Endodermal cell (in vitro differentiated cells): Measurements from ENCODE around the gene OR51I1. TPM values are rescaled to one million over a fixed set of nuclear protein-coding genes. Genes with fewer than 3 reads are reported as not detected.
A peak's percentile ranks its signal among the peaks of the same experiment; 100 is the strongest.

Source experiments
- DNase-seq: peaks from one replicate; pipeline ENCODE4 v3.0.0-alpha.2; 2017
- H3K27ac ChIP-seq: 2 replicates; pipeline ENCODE4 v1.5.1; 2013; ENCODE audit warnings: mild to moderate bottlenecking, low read depth, low read length, moderate library complexity
- H3K27me3 ChIP-seq: 2 replicates; pipeline ENCODE4 v1.6.1; 2013; ENCODE audit warnings: mild to moderate bottlenecking, low read length, moderate library complexity; ENCODE audit not compliant: insufficient read depth, control insufficient read depth, poor library complexity, severe bottlenecking
- H3K36me3 ChIP-seq: 2 replicates; pipeline ENCODE4 v1.7.0; 2013; ENCODE audit warnings: mild to moderate bottlenecking, low read length, moderate library complexity; ENCODE audit not compliant: control insufficient read depth, insufficient read depth
- H3K4me1 ChIP-seq: one replicate; pipeline ENCODE4 v1.7.0; 2013; ENCODE audit warnings: low read length; ENCODE audit not compliant: control insufficient read depth, insufficient read depth
- H3K4me3 ChIP-seq: 2 replicates; pipeline ENCODE4 v1.5.1; 2013; ENCODE audit warnings: mild to moderate bottlenecking, low read length, moderate library complexity
- H3K9ac ChIP-seq: 2 replicates; pipeline ENCODE4 v1.6.1; 2013; ENCODE audit warnings: mild to moderate bottlenecking, low read length, moderate library complexity; ENCODE audit not compliant: poor library complexity, severe bottlenecking; ENCODE audit errors: extremely low read depth
- H3K9me3 ChIP-seq: 2 replicates; pipeline ENCODE4 v1.6.1; 2013; ENCODE audit warnings: mild to moderate bottlenecking, low read length, moderate library complexity; ENCODE audit not compliant: control insufficient read depth
- H3K27ac Mint-ChIP-seq: 2 replicates; pipeline ENCODE4 v1.8.0; 2020; ENCODE audit warnings: mixed read lengths
- H3K27me3 Mint-ChIP-seq: 2 replicates; pipeline ENCODE4 v1.8.0; 2021; ENCODE audit warnings: mild to moderate bottlenecking, mixed read lengths; ENCODE audit not compliant: insufficient read depth
- H3K36me3 Mint-ChIP-seq: 2 replicates; pipeline ENCODE4 v1.8.0; 2020; ENCODE audit warnings: low read depth, mixed read lengths
- H3K4me1 Mint-ChIP-seq: 2 replicates; pipeline ENCODE4 v1.8.0; 2020; ENCODE audit warnings: mixed read lengths
- H3K4me3 Mint-ChIP-seq: 2 replicates; pipeline ENCODE4 v1.8.0; 2020; ENCODE audit warnings: mild to moderate bottlenecking, moderate library complexity, mixed read lengths
- H3K9me3 Mint-ChIP-seq: 2 replicates; pipeline ENCODE4 v1.8.0; 2020; ENCODE audit warnings: mild to moderate bottlenecking, mixed read lengths
- WGBS, 2 experiments: methylation state at CpG; one replicate each; pipeline versions ENCODE4 v1.1.5 to v1.1.7; 2013; ENCODE audit warnings: missing lambda C conversion rate in 2 of 2, mixed read lengths in 1 of 2; ENCODE audit not compliant: insufficient coverage in 1 of 2, insufficient read length in 1 of 2; 5-methylcytosine and 5-hydroxymethylcytosine counted together
- total RNA-seq, 2 donors: library from RNA; stranded (reverse); fragmentation: NEBNext Ultra II Directional in 1 of 2; extraction: Animal tissue kit (Norgen Biotek cat#: 25700) in 1 of 2; gene quantifications; 2 replicates in 1 of 2; 3 replicates in 1 of 2; pipeline ENCODE4 v1.2.1, GENCODE V29; 2021
- TF ChIP-seq, protein P1 (sequence below): fragments of 200-600 bp; sonication (generic); conservative IDR thresholded peaks from 2 replicates; pipeline ENCODE4 v1.5.0; 2021; ENCODE audit warnings: antibody characterized with exemption, mild to moderate bottlenecking

The OR51I1 gene
- total RNA-seq, 2 donors from 2014 or later: not detected

DNA sequence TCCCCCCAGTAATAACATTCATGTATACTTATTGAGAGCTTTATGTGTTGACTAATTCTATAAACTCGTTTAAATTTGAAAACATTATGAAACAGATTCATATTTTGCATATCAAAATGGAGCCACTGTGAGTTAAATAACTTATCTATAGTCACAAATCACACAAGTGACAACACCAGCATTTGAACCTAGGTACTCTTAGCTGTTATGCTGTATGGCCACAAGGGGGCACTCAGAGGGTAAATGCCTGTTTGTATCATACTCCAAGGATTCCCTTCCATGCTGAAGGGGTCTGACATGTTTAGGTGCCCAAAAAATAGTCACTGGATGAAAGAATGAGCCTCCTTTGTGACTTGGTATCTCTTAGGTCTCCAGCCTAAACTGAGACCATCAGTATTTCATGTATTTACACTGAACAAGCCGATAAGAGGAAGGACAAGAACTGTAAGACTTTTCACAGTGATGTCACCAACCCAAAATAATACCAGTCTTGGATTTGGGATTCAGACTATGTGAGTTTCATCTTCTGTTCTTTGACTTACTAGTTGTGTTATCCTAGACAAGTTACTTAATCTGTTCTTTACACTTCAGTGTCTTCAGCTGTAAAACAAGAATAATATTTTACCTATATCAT lies 35.0 kb upstream of the OR51I1 start:
- no peak overlapping the region for H3K27ac Mint-ChIP-seq
- TF ChIP-seq, protein P1, sequence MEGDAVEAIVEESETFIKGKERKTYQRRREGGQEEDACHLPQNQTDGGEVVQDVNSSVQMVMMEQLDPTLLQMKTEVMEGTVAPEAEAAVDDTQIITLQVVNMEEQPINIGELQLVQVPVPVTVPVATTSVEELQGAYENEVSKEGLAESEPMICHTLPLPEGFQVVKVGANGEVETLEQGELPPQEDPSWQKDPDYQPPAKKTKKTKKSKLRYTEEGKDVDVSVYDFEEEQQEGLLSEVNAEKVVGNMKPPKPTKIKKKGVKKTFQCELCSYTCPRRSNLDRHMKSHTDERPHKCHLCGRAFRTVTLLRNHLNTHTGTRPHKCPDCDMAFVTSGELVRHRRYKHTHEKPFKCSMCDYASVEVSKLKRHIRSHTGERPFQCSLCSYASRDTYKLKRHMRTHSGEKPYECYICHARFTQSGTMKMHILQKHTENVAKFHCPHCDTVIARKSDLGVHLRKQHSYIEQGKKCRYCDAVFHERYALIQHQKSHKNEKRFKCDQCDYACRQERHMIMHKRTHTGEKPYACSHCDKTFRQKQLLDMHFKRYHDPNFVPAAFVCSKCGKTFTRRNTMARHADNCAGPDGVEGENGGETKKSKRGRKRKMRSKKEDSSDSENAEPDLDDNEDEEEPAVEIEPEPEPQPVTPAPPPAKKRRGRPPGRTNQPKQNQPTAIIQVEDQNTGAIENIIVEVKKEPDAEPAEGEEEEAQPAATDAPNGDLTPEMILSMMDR: peak; percentile 94
- no peaks in the 10 kb centered on the region for H3K36me3 Mint-ChIP-seq
- Histone ChIP-seq H3K9me3 (peaks cover 5% of the 10 kb centered on the region), H3K9ac (no peak overlapping the region), H3K4me3 (no peak overlapping the region), H3K36me3 (no peaks in the 10 kb centered on the region), H3K4me1 (no peaks in the 10 kb centered on the region), H3K27ac (no peak overlapping the region), H3K27me3 (no peaks in the 10 kb centered on the region)
- H3K4me3 Mint-ChIP-seq: no peak overlapping the region
- 86 to 95% methylated on average over 1 of the region's 2 CpGs for WGBS, 2 experiments
- H3K27me3 Mint-ChIP-seq: no peaks in the 10 kb centered on the region
- H3K9me3 Mint-ChIP-seq: peaks cover 14% of the 10 kb centered on the region
- H3K4me1 Mint-ChIP-seq: no peaks in the 10 kb centered on the region
- DNase-seq: peak; percentile 79

DNA sequence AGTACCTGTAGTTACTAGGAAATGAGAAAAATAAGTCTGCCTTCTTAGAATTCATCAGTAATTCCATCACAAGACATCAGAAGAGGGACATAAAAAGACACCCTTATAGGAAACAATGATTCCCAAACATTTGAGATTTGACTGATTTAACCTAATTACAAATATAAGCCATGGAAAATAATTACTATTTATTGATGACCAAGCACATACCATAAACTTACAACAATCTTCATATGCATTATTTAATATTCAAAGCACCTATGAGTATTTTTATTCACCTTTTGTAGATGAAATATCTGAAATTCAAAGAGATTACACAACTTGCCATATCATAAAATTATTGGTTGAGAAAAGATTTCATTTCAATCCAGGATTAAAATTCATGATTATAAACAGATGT lies 32.6 kb upstream of the OR51I1 start:
- H3K9me3 ChIP-seq: peaks cover 5% of the 10 kb centered on the region
- DNase-seq: no peak
- Mint-ChIP-seq H3K4me3 (no peak overlapping the region), H3K27ac (no peak overlapping the region), H3K27me3 (no peaks in the 10 kb centered on the region), H3K4me1 (no peaks in the 10 kb centered on the region), H3K36me3 (no peaks in the 10 kb centered on the region), H3K9me3 (peaks cover 12% of the 10 kb centered on the region)
- no peak overlapping the region for H3K9ac ChIP-seq
- H3K4me3 ChIP-seq: no peak overlapping the region
- no peak overlapping the region for H3K27ac ChIP-seq
- no peaks in the 10 kb centered on the region for H3K36me3 ChIP-seq
- no peaks in the 10 kb centered on the region for H3K27me3 ChIP-seq
- TF ChIP-seq, protein P1: no peak
- H3K4me1 ChIP-seq: no peaks in the 10 kb centered on the region

DNA sequence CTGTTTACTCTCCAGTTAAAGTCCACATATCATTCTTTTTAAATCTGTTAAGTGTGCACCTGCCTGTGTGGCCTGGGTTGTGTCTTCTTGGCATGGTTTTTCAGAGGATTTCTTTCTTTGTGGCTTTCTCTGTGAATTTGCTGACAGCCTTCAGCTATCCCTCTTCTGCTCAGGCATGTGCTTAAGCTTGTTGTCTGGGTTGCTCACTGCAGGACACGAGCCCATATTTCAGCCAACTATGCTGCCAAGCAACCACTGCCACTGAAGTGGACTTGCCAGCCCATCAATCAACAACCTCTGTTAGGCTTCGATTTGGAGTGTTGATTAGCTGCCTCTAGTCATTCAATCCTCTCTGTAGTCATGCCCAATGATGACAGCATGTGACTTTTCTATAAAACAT lies 26.2 kb upstream of the OR51I1 start:
- Mint-ChIP-seq H3K4me3 (no peak overlapping the region), H3K36me3 (no peaks in the 10 kb centered on the region), H3K4me1 (no peaks in the 10 kb centered on the region), H3K9me3 (no peaks in the 10 kb centered on the region), H3K27ac (no peak overlapping the region), H3K27me3 (no peaks in the 10 kb centered on the region)
- TF ChIP-seq, protein P1: no peak
- no peaks in the 10 kb centered on the region for H3K9me3 ChIP-seq
- H3K9ac ChIP-seq: no peak overlapping the region
- no peak overlapping the region for H3K27ac ChIP-seq
- H3K4me1 ChIP-seq: no peaks in the 10 kb centered on the region
- no peak for DNase-seq
- no peak overlapping the region for H3K4me3 ChIP-seq
- H3K27me3 ChIP-seq: no peaks in the 10 kb centered on the region
- 85% methylated on average over 2 of the region's 2 CpGs; no CpG with 5 or more reads in 1 of the 2 experiments for WGBS, 2 experiments
- no peaks in the 10 kb centered on the region for H3K36me3 ChIP-seq
